Parathyroid adenoma (tissue), 2 donors: ENCODE results near the gene TAF1D.

Source experiments
- H2AFZ ChIP-seq: fragments of 300-600 bp; sonication (generic); one replicate; pipeline ENCODE4 v1.7.0; 2017; ENCODE audit warnings: antibody characterized with exemption, mild to moderate bottlenecking
- H3K27ac ChIP-seq: fragments of 300-600 bp; sonication (generic); one replicate; pipeline ENCODE4 v1.7.0; 2017
- H3K27me3 ChIP-seq: fragments of 300-600 bp; sonication (generic); one replicate; pipeline ENCODE4 v1.7.0; 2017; ENCODE audit warnings: low read length; ENCODE audit not compliant: control insufficient read depth, insufficient read depth
- H3K36me3 ChIP-seq: fragments of 300-600 bp; sonication (generic); one replicate; pipeline ENCODE4 v1.7.0; 2017; ENCODE audit warnings: low read length; ENCODE audit not compliant: control insufficient read depth, insufficient read depth
- H3K4me1 ChIP-seq: fragments of 300-600 bp; sonication (generic); one replicate; pipeline ENCODE4 v1.7.0; 2017; ENCODE audit warnings: control low read depth
- H3K4me2 ChIP-seq: fragments of 300-600 bp; sonication (generic); one replicate; pipeline ENCODE4 v1.7.0; 2017; ENCODE audit warnings: low read length
- H3K4me3 ChIP-seq: fragments of 300-600 bp; sonication (generic); one replicate; pipeline ENCODE4 v1.7.0; 2017; ENCODE audit warnings: low read depth, low read length
- H3K79me2 ChIP-seq: fragments of 300-600 bp; sonication (generic); one replicate; pipeline ENCODE4 v1.7.0; 2017; ENCODE audit warnings: control low read depth
- H3K9ac ChIP-seq: fragments of 300-600 bp; sonication (generic); one replicate; pipeline ENCODE4 v1.7.0; 2017; ENCODE audit warnings: mild to moderate bottlenecking
- H3K9me3 ChIP-seq: fragments of 300-600 bp; sonication (generic); one replicate; pipeline ENCODE4 v1.7.0; 2017; ENCODE audit warnings: low read length; ENCODE audit not compliant: control insufficient read depth
- CTCF ChIP-seq: fragments of 300-600 bp; sonication (generic); IDR thresholded peaks from one replicate; pipeline ENCODE4 v1.7.0; 2017; ENCODE audit warnings: antibody characterized with exemption, mild to moderate bottlenecking
- donor health status: primary hyperparathyroidism.

The TAF1D gene

DNA sequence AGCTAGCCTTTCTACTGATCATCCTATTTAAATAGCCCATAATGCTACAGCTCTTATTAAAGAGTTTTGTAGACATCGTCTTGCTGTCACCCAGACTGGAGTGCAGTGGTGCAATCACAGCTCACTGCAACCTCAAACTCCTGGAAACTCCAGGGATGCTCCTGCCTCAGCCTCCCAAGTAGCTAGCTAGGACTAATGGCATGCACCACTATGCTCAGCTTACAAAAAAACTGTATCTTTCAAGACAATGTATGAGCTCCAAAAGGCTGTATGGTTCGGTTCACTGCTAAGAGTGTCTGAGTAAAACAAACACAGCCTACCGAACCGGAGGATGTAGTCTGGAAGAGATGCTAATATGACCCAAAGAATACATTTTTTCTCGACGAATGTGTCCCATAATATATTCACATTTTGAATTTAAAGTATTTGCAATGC, 2.6 kb downstream of the TAF1D start:
- no peak overlapping the region for H2AFZ ChIP-seq
- no peak overlapping the region for H3K27ac ChIP-seq
- H3K4me2 ChIP-seq = no peak overlapping the region
- no peaks in the 10 kb centered on the region for H3K9me3 ChIP-seq
- H3K79me2 ChIP-seq = peaks cover 6% of the 10 kb centered on the region
- H3K4me3 ChIP-seq = no peak overlapping the region
- no peaks in the 10 kb centered on the region for H3K36me3 ChIP-seq
- peaks cover 8% of the 10 kb centered on the region for H3K4me1 ChIP-seq
- no peak overlapping the region for H3K9ac ChIP-seq
- H3K27me3 ChIP-seq = no peaks in the 10 kb centered on the region
- no peak for TF ChIP-seq CTCF

- Histone ChIP-seq H3K9ac (no peak overlapping the region), H3K36me3 (no peaks in the 10 kb centered on the region), H3K4me1 (peaks cover 8% of the 10 kb centered on the region)
These were observed 3.2 kb downstream of the TAF1D start for GRCh38 chr11:93737904-93738612.

GRCh38 chr11:93736129-93736528, 5.2 kb downstream of the TAF1D start:
- Histone ChIP-seq H3K4me1 (peaks cover 8% of the 10 kb centered on the region), H3K9me3 (no peaks in the 10 kb centered on the region), H3K27ac (no peak overlapping the region), H3K36me3 (no peaks in the 10 kb centered on the region), H3K4me3 (no peak overlapping the region), H2AFZ (no peak overlapping the region), H3K79me2 (peaks cover 6% of the 10 kb centered on the region), H3K27me3 (no peaks in the 10 kb centered on the region), H3K4me2 (no peak overlapping the region), H3K9ac (no peak overlapping the region)
- TF ChIP-seq CTCF = no peak

More at GRCh38 chr11:93737904-93738612, 3.2 kb downstream of the TAF1D start:
- peaks cover 6% of the 10 kb centered on the region for H3K79me2 ChIP-seq
- no peak overlapping the region for H3K27ac ChIP-seq
- no peak for TF ChIP-seq CTCF
- no peak overlapping the region for H3K4me2 ChIP-seq
- no peaks in the 10 kb centered on the region for H3K27me3 ChIP-seq
- no peaks in the 10 kb centered on the region for H3K9me3 ChIP-seq
- H3K4me3 ChIP-seq = no peak overlapping the region
- no peak overlapping the region for H2AFZ ChIP-seq

DNA sequence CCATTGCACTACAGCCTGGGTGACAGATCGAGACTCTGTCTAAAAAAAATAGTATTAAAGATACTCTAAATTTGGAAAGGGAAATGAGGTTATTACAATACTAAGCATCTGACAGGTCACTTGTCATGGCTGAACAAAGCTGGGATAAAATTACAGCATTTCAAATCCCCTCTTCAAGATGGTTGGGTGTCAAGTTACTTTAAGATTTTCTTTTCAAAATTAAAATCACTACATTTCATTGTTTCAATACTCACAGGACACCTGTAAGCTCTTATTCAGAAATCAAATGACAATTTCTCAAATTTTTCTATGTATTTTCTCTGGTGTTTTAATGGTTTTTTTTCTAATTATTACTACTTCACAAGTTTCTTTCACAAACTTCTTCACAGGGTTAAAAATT, 5.7 kb downstream of the TAF1D start:
- Histone ChIP-seq H3K79me2 (peaks cover 2% of the 10 kb centered on the region), H3K4me3 (no peak overlapping the region), H3K27me3 (no peaks in the 10 kb centered on the region), H3K9me3 (no peaks in the 10 kb centered on the region), H3K4me2 (no peak overlapping the region), H3K27ac (no peak overlapping the region), H3K36me3 (no peaks in the 10 kb centered on the region), H3K9ac (no peak overlapping the region), H3K4me1 (peaks cover 8% of the 10 kb centered on the region), H2AFZ (no peak overlapping the region)
- TF ChIP-seq CTCF = no peak
